Measurements from ENCODE around the gene TOM1. TPM values are rescaled to one million over a fixed set of nuclear protein-coding genes. Genes with fewer than 3 reads are reported as not detected.

Gene TOM1
- total and polyA plus RNA-seq, 2 of the 13 experiments (the other 11 are each of a cell fraction or from before 2014, with no cell fraction given) = 30.8 to 87.3 TPM

DNA sequence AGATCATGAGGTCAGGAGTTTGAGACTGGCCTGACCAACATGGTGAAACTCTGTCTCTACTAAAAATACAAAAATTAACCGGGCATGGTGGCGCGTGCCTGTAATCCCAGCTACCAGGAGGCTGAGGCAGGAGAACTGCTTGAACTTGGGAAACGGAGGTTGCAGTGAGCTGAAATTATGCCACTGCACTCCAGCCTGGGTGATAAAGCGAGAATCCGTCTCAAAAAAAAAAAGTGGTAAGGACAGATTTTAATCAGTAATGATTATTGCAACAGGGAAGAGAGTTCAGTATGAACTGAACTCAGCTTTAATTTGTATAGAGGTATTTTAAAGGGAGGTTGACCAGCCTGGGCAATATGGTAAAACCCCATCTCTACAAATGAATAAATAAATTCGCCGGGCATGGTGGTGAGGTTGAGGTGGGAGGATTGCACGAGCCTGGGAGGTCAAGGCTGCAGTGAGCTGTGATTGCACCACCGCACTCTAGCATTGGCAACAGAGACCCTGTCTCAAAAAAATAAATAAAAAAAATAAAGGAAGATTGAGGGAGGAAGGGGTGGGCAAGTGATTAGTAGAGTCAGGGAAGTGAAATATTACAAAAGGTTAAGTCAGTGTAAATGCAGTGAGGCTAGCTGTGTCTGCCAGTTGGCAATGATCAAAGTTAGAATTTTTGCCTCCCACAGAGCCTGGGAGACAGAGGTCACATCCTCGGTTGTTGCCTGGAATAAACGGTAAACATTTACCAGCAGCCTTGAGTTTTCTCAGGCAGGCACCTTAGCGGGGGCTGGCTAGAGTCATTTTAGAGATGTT is 97.6 kb downstream of the TOM1 start (continued):
- TF ChIP-seq, protein P1, sequence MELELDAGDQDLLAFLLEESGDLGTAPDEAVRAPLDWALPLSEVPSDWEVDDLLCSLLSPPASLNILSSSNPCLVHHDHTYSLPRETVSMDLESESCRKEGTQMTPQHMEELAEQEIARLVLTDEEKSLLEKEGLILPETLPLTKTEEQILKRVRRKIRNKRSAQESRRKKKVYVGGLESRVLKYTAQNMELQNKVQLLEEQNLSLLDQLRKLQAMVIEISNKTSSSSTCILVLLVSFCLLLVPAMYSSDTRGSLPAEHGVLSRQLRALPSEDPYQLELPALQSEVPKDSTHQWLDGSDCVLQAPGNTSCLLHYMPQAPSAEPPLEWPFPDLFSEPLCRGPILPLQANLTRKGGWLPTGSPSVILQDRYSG (CRISPR knock-in tag; IDR thresholded peaks at IDR 0.05) = no peak
- TF ChIP-seq ARNT2 (CRISPR knock-in tag; IDR thresholded peaks at IDR 0.05; ENCODE audit: low read depth) (no peak), PHF21A (CRISPR knock-in tag; IDR thresholded peaks at IDR 0.05) (peak; percentile 63), MZF1 (CRISPR knock-in tag; IDR thresholded peaks at IDR 0.05; ENCODE audit: borderline replicate concordance) (no peak), ZNF788 (CRISPR knock-in tag; IDR thresholded peaks at IDR 0.05; ENCODE audit: borderline replicate concordance) (no peak; the same call in 1 of the 2 replicates), ZNF619 (CRISPR knock-in tag; IDR thresholded peaks at IDR 0.05) (no peak), SKI (IDR thresholded peaks at IDR 0.05; ENCODE audit: partially characterized antibody) (no peak), DNMT3B (CRISPR knock-in tag; conservative IDR thresholded peaks at IDR 0.05) (no peak), DPF2 (CRISPR knock-in tag; IDR thresholded peaks at IDR 0.05; ENCODE audit: borderline replicate concordance, low read depth) (no peak; the same call in 1 of the 2 replicates), NFE2L1 (CRISPR knock-in tag; IDR thresholded peaks at IDR 0.05; ENCODE audit: borderline replicate concordance) (no peak), FIP1L1 (IDR thresholded peaks at IDR 0.05; ENCODE audit: borderline replicate concordance, insufficient read depth, low read depth, low read length) (no peak), GTF2F1 (IDR thresholded peaks at IDR 0.05; ENCODE audit: low read length) (no peak), FOSL1 (CRISPR knock-in tag; IDR thresholded peaks at IDR 0.05; ENCODE audit: borderline replicate concordance) (no peak), ZNF329 (CRISPR knock-in tag; IDR thresholded peaks at IDR 0.05; ENCODE audit: low read depth) (no peak), ZNF441 (CRISPR knock-in tag; IDR thresholded peaks at IDR 0.05; ENCODE audit: borderline replicate concordance) (peak; percentile 52; the same call in 1 of the 2 replicates), TSC22D2 (CRISPR knock-in tag; IDR thresholded peaks at IDR 0.05; ENCODE audit: borderline replicate concordance) (no peak), ZBTB3 (CRISPR knock-in tag; IDR thresholded peaks at IDR 0.05; ENCODE audit: borderline replicate concordance, low read depth) (peak; percentile 62; the same call in 1 of the 2 replicates), ZNF891 (CRISPR knock-in tag; IDR thresholded peaks at IDR 0.05) (no peak), SOX13 (IDR thresholded peaks at IDR 0.05) (no peak), SOX13 (CRISPR knock-in tag; conservative IDR thresholded peaks at IDR 0.05 in 1 of 2, IDR thresholded peaks at IDR 0.05 in 1 of 2) (peak in 1 of 2 experiments; percentile 60; a peak in 2 of 4 replicates), ATF1 (CRISPR knock-in tag; IDR thresholded peaks at IDR 0.05) (no peak)
- TF ChIP-seq, protein P2, sequence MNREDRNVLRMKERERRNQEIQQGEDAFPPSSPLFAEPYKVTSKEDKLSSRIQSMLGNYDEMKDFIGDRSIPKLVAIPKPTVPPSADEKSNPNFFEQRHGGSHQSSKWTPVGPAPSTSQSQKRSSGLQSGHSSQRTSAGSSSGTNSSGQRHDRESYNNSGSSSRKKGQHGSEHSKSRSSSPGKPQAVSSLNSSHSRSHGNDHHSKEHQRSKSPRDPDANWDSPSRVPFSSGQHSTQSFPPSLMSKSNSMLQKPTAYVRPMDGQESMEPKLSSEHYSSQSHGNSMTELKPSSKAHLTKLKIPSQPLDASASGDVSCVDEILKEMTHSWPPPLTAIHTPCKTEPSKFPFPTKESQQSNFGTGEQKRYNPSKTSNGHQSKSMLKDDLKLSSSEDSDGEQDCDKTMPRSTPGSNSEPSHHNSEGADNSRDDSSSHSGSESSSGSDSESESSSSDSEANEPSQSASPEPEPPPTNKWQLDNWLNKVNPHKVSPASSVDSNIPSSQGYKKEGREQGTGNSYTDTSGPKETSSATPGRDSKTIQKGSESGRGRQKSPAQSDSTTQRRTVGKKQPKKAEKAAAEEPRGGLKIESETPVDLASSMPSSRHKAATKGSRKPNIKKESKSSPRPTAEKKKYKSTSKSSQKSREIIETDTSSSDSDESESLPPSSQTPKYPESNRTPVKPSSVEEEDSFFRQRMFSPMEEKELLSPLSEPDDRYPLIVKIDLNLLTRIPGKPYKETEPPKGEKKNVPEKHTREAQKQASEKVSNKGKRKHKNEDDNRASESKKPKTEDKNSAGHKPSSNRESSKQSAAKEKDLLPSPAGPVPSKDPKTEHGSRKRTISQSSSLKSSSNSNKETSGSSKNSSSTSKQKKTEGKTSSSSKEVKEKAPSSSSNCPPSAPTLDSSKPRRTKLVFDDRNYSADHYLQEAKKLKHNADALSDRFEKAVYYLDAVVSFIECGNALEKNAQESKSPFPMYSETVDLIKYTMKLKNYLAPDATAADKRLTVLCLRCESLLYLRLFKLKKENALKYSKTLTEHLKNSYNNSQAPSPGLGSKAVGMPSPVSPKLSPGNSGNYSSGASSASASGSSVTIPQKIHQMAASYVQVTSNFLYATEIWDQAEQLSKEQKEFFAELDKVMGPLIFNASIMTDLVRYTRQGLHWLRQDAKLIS (CRISPR knock-in tag; IDR thresholded peaks at IDR 0.05) = no peak
- TF ChIP-seq, protein P3, sequence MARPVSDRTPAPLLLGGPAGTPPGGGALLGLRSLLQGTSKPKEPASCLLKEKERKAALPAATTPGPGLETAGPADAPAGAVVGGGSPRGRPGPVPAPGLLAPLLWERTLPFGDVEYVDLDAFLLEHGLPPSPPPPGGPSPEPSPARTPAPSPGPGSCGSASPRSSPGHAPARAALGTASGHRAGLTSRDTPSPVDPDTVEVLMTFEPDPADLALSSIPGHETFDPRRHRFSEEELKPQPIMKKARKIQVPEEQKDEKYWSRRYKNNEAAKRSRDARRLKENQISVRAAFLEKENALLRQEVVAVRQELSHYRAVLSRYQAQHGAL (CRISPR knock-in tag; IDR thresholded peaks at IDR 0.05; ENCODE audit: not compliant biosample characterization) = no peak
- TF ChIP-seq, protein P4, sequence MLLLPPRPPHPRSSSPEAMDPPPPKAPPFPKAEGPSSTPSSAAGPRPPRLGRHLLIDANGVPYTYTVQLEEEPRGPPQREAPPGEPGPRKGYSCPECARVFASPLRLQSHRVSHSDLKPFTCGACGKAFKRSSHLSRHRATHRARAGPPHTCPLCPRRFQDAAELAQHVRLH (CRISPR knock-in tag; IDR thresholded peaks at IDR 0.05; ENCODE audit: borderline replicate concordance, low read depth) = 0 out of 2 replicates have a peak, but pooled peaks have one; percentile 22
